ENCODE data around the gene PARP15. TPM values are rescaled to one million over a fixed set of nuclear protein-coding genes. Genes with fewer than 3 reads are reported as not detected.
"Not testable (repeated sequence)": the region's sequence is repeated elsewhere in the genome, so short reads cannot be mapped to it uniquely, and the experiment has no call there.

Gene PARP15
- total and polyA plus RNA-seq, 4 experiments from 2014 or later, result 7.6 to 78.0 (median 43.2) TPM

DNA sequence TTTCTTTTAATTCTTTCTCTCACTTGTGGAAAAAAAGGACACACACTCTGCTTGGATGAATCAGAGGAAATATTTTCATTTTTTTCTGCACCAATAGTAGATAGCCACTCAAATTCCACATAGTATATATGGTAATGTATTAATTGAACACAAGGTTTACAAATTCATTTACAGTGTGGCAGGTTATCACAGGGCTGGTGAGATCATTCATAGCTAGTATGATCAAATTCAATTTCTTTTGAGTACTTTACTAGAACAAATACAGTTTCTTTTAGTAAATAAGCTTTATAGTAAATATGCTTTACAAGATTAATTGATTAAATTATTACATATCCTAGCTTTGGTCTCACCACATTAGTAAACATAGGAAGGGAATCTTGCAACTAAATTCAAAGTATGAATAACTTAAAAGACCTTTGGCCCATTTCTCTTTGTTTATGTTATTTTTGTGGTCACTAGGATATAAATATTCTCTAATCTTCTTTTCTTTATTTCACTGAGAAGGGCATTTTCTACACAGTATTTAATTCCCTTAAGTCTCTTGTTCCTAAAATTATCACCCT, 63.1 kb downstream of the PARP15 start:
- intact Hi-C loops (cut with micrococcal nuclease), result no loop called here
- Histone ChIP-seq H3K27me3 (ENCODE audit: insufficient read depth, low read length) (no peaks in the 10 kb centered on the region), H3K9me3 (ENCODE audit: control insufficient read depth in 1 of 2, low read length in 2 of 2) (no peaks in the 10 kb centered on the region), H3K27ac (ENCODE audit: low read depth, low read length) (no peak overlapping the region), H3K36me3 (ENCODE audit: insufficient read depth, low read length) (peaks cover 7% of the 10 kb centered on the region), H3K4me3 (ENCODE audit: low read length in 2 of 2) (no peak overlapping the region), H3K4me1 (ENCODE audit: insufficient read depth, low read length) (no peaks in the 10 kb centered on the region)
- no peaks in the 10 kb centered on the region for H3K27me3 Mint-ChIP-seq
- no peak overlapping the region for H3K4me3 Mint-ChIP-seq
- H3K4me1 Mint-ChIP-seq, result peaks cover 5 to 24% (median 10%) of the 10 kb centered on the region in 4 donors
- no peaks in the 10 kb centered on the region for H3K9me3 Mint-ChIP-seq
- peak overlapping the region in 1 of 7 donors; percentile 32 for H3K27ac Mint-ChIP-seq
- ChIA-PET POLR2A (ENCODE audit: partially characterized antibody) (interaction anchor here (1.2 to 1.5 kb wide), 2 partner anchors 38 to 76 kb away, joined by 3 read pairs; partner anchors contain the start of genes DTX3L and PARP9), CTCF (ENCODE audit: partially characterized antibody) (interaction anchor here (1.8 kb wide), 1 partner anchor 39 kb away, joined by 9 read pairs; no protein-coding TSS in a partner anchor)
- no peak for DNase-seq
- peaks cover 30 to 34% of the 10 kb centered on the region in 2 donors for H3K36me3 Mint-ChIP-seq

DNA sequence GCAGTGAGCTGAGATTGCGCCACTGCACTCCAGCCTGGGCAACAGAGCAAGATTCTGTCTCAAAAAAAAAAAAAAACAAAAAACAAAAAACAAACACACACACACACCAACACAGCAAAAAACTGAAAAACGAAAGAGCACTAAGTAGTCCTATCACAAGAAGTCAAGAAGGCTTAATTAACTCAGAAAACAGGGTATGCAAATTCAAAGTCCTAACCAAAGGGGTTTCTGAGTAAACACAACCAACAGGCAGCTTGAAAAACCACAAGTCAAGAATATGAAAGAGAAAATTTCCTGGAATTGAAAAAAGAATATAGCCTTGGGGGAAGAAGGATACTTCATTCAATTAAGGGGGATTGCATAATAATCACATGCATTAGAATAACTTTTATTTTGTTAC, 65.5 kb downstream of the PARP15 start:
- DNase-seq, result no peak
- no peaks in the 10 kb centered on the region for H3K27me3 ChIP-seq (ENCODE audit: insufficient read depth, low read length)
- no peaks in the 10 kb centered on the region for H3K4me1 ChIP-seq (ENCODE audit: insufficient read depth, low read length)
- H3K27me3 Mint-ChIP-seq, result no peaks in the 10 kb centered on the region
- H3K9me3 ChIP-seq (ENCODE audit: control insufficient read depth in 1 of 2, low read length in 2 of 2), result no peaks in the 10 kb centered on the region
- ChIA-PET POLR2A (ENCODE audit: partially characterized antibody) (interaction anchor here (0.7 kb wide), 1 partner anchor 86 kb away, joined by 3 read pairs; no protein-coding TSS in a partner anchor), CTCF (ENCODE audit: partially characterized antibody) (interaction anchor here (1.2 kb wide), 2 partner anchors 37 to 249 kb away, joined by 3 to 4 read pairs; no protein-coding TSS in a partner anchor)
- H3K27ac Mint-ChIP-seq, result peak overlapping the region in 2 of 7 donors; percentile 32 to 54
- H3K27ac ChIP-seq (ENCODE audit: low read depth, low read length), result no peak overlapping the region
- H3K4me1 Mint-ChIP-seq, result peaks cover 5 to 41% (median 13%) of the 10 kb centered on the region in 4 donors
- intact Hi-C loops (cut with micrococcal nuclease), result no loop called here
- H3K4me3 Mint-ChIP-seq, result peak overlapping the region in 4 of 8 donors; percentile 5 to 36 (median 23)
- peaks cover 10 to 12% of the 10 kb centered on the region in 2 donors for H3K36me3 Mint-ChIP-seq
- no peaks in the 10 kb centered on the region for H3K36me3 ChIP-seq (ENCODE audit: insufficient read depth, low read length)
- H3K9me3 Mint-ChIP-seq, result no peaks in the 10 kb centered on the region
- H3K4me3 ChIP-seq (ENCODE audit: low read length in 2 of 2), result no peak overlapping the region

DNA sequence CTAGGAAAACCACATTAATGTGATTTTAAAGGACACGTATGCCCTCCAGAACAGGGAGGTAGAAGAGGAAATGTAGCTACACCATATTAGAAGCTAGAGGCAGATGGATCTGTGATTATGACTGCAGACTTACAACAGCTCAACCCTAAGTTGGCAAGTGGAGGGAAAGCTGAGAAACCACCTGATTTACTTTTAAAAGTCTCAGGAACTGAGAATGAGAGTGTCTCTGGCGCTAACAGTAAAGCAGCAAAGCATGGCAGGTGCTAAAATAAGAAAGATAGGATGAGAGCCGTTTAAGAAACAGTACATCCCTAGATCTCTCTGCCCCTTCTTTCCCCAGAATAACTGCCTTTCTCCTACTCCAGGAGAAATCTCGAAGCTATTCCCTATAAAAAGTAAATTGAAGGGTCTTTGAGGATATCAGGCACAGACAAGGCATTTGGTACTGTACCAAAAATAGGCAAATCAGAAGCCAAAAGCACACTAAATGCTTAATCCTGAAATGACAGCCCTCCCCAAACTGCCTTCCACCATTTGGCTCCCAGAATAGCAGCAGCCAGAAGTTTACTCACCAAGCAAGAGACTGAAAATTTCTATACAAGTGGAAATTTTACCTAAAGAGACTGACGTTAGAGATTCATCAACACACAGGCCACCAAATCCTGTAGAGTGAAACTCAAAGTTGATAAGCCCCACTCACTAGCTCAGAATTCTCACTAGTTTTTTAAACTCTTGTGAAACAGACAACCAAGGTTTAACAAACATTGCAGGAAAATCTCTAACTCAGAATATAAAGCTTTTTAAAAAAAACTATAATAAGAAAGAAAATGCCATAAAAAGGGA, 68.9 kb downstream of the PARP15 start:
- CTCF ChIA-PET (ENCODE audit: partially characterized antibody), result interaction anchor here (0.8 to 3.4 kb wide), 4 partner anchors 27 to 85 kb away, joined by 3 to 24 read pairs (median 3); no protein-coding TSS in a partner anchor
- Histone ChIP-seq H3K4me1 (ENCODE audit: insufficient read depth, low read length) (no peaks in the 10 kb centered on the region), H3K36me3 (ENCODE audit: insufficient read depth, low read length) (no peaks in the 10 kb centered on the region), H3K27ac (ENCODE audit: low read depth, low read length) (peak overlapping the region; percentile 62), H3K9me3 (ENCODE audit: control insufficient read depth in 1 of 2, low read length in 2 of 2) (no peaks in the 10 kb centered on the region), H3K4me3 (ENCODE audit: low read length in 2 of 2) (no peak overlapping the region), H3K27me3 (ENCODE audit: insufficient read depth, low read length) (no peaks in the 10 kb centered on the region)
- intact Hi-C loops (cut with micrococcal nuclease), result loop anchor here (2.0 kb wide), 1 partner anchor 32 kb away; no protein-coding TSS in a partner anchor
- peak overlapping the region in 3 of 8 donors; percentile 81 to 85 (median 84) for H3K4me3 Mint-ChIP-seq
- H3K9me3 Mint-ChIP-seq, result no peaks in the 10 kb centered on the region
- peak in 1 of 5 donors; percentile 40 for DNase-seq
- peaks cover 5 to 41% (median 12%) of the 10 kb centered on the region in 4 donors for H3K4me1 Mint-ChIP-seq
- no peaks in the 10 kb centered on the region for H3K36me3 Mint-ChIP-seq
- H3K27me3 Mint-ChIP-seq, result no peaks in the 10 kb centered on the region
- POLR2A ChIA-PET (ENCODE audit: partially characterized antibody), result interaction anchor here (0.9 to 2.6 kb wide), 4 partner anchors 33 to 82 kb away, joined by 3 to 28 read pairs (median 6); partner anchors contain the start of genes DTX3L, PARP14, PARP15 and PARP9
- peak overlapping the region in 4 of 7 donors; percentile 0 to 97 (median 90) for H3K27ac Mint-ChIP-seq

DNA sequence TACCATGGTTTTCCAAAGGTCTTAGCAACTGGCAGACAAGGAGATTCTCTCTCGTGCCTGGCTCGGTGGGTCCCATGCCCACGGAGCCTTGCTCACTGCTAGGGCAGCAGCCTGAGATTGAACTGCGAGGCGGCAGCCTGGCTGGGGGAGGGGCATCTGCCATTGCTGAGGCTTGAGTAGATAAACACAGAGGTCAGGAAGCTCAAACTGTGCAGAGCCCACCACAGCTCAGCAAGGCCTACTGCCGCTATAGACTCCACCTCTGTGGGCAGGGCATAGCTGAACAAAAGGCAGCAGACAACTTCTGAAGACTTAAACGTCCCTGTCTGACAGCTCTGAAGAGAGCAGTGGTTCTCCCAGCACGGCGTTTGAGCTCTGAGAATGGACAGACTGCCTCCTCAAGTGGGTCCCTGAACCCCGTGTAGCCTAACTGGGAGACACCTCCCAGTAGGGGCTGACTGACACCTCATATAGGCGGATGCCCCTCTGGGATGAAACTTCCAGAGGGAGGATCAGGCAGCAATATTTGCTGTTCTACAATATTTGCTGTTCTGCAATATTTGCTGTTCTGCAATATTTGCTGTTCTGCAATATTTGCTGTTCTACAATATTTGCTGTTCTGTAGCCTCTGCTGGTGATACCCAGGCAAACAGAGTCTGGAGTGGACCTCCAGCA, 73.9 kb downstream of the PARP15 start:
- H3K27me3 Mint-ChIP-seq; DNase-seq; POLR2A ChIA-PET (ENCODE audit: partially characterized antibody); H3K9me3 ChIP-seq (ENCODE audit: control insufficient read depth in 1 of 2, low read length in 2 of 2); H3K36me3 Mint-ChIP-seq; CTCF ChIA-PET (ENCODE audit: partially characterized antibody); intact Hi-C loops (cut with micrococcal nuclease); H3K4me3 ChIP-seq (ENCODE audit: low read length in 2 of 2); H3K27me3 ChIP-seq (ENCODE audit: insufficient read depth, low read length); H3K36me3 ChIP-seq (ENCODE audit: insufficient read depth, low read length); H3K27ac ChIP-seq (ENCODE audit: low read depth, low read length); H3K4me3 Mint-ChIP-seq; H3K9me3 Mint-ChIP-seq; H3K4me1 ChIP-seq (ENCODE audit: insufficient read depth, low read length); H3K27ac Mint-ChIP-seq: not testable (repeated sequence)
- peaks cover 0 to 10% (median 2%) of the 10 kb centered on the region in 4 donors for H3K4me1 Mint-ChIP-seq

- H3K4me3 Mint-ChIP-seq; H3K27ac Mint-ChIP-seq; H3K36me3 Mint-ChIP-seq; H3K9me3 ChIP-seq (ENCODE audit: control insufficient read depth in 1 of 2, low read length in 2 of 2); intact Hi-C loops (cut with micrococcal nuclease); H3K27me3 ChIP-seq (ENCODE audit: insufficient read depth, low read length); H3K4me1 Mint-ChIP-seq; DNase-seq; CTCF ChIA-PET (ENCODE audit: partially characterized antibody); H3K36me3 ChIP-seq (ENCODE audit: insufficient read depth, low read length); H3K9me3 Mint-ChIP-seq; POLR2A ChIA-PET (ENCODE audit: partially characterized antibody); H3K27ac ChIP-seq (ENCODE audit: low read depth, low read length); H3K4me1 ChIP-seq (ENCODE audit: insufficient read depth, low read length); H3K4me3 ChIP-seq (ENCODE audit: low read length in 2 of 2); H3K27me3 Mint-ChIP-seq: not testable (repeated sequence)
Measured at GRCh38 chr3:122651962-122652361, 74.5 kb downstream of the PARP15 start.

DNA sequence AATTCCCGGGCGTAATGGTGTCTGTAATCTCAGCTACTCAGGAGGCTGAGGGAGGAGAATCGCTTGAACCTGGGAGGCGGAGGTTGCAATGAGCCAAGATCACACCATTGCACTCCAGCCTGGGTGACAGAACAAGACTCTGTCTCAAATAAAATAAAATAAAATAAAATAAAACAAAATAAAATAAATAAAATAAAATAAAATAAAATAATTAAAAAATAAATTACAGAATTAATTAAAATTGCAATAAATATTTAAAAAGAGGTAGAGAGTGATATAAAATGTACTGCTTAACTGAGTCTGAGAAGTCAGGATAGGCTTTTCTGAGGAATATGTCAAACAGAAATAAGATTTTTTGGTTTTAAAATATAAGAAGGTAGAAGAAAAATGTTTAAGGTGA, 80.9 kb downstream of the PARP15 start:
- H3K4me1 Mint-ChIP-seq; H3K9me3 ChIP-seq (ENCODE audit: control insufficient read depth in 1 of 2, low read length in 2 of 2); H3K4me3 Mint-ChIP-seq; H3K9me3 Mint-ChIP-seq; H3K27me3 Mint-ChIP-seq; H3K27me3 ChIP-seq (ENCODE audit: insufficient read depth, low read length); H3K27ac ChIP-seq (ENCODE audit: low read depth, low read length); H3K4me1 ChIP-seq (ENCODE audit: insufficient read depth, low read length); H3K27ac Mint-ChIP-seq; intact Hi-C loops (cut with micrococcal nuclease); CTCF ChIA-PET (ENCODE audit: partially characterized antibody); H3K36me3 Mint-ChIP-seq; POLR2A ChIA-PET (ENCODE audit: partially characterized antibody); H3K36me3 ChIP-seq (ENCODE audit: insufficient read depth, low read length); DNase-seq; H3K4me3 ChIP-seq (ENCODE audit: low read length in 2 of 2): not testable (repeated sequence)
